ENCODE measurements around the gene HPD.

- TF ChIP-seq FOXA1 (IDR thresholded peaks at IDR 0.05) (no peak), CTBP1 (IDR thresholded peaks at IDR 0.05; ENCODE audit: borderline replicate concordance) (no peak), FOXM1 (IDR thresholded peaks at IDR 0.05; ENCODE audit: borderline replicate concordance) (no peak), BHLHE40 (IDR thresholded peaks at IDR 0.05; ENCODE audit: borderline replicate concordance) (no peak), SUZ12 (IDR thresholded peaks at IDR 0.05) (no peak), TARDBP (IDR thresholded peaks at IDR 0.05) (no peak)
These were observed 65.2 kb downstream of the HPD start, which contains the start of gene RHOF for GRCh38 chr12:121793440-121793837.

All from HEK293T (cell line).